NCI-H510A (cell line): Measurements from ENCODE around the gene KDM6B.

Source experiments
- DNase-seq: peaks from one replicate; lab custom pipeline; 2025; lab: John Stamatoyannopoulos, UW

Gene KDM6B

DNA sequence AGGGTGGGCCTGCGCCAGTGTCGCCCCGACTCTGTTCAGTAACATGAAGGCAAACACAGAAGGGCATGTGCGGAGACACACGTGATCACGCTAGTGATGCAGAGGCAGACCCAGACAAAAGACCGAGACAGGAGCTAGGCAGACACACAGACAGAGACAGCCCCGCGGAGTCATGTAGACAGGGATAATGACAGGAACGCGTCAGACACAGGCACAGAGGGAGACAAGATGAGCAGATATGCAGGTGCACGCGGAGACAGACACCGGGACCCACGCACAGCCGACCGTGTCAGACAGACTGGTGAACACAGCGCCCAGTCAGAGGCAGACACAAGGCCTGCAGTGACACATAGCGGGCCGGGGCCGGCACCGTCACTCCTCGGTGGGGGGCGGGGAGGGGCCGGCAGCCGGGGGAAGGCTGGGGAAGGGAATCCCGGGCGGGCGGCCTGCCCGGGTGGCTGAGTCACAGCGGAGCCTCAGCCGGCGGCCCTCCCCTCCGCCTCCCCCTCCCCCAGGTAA, 7.4 kb downstream of the KDM6B start:
- DNase-seq = peak; percentile 65

DNA sequence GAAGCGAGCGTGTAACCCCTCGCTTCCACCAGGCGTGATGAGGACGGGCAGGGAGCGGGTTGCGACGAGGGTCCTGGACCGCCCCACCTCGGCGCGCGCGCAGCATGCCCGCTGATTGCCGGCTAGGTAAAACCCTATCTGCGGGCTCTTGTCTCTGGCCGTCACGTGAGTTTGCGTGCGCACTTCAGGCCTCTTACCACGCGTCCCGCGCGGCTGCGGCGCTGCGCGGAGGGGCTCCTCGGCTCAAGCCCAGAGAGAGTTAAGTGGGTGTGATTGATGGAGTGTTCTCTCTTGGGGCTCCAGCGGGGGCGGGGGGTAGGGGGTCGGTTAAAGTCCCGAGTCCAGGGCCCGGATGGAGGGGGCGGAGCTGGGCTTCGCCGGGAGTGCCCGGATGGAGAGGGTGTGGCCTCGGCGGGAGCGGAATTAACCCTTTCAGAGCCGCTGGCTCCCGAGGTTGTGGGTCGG, 7.9 kb downstream of the KDM6B start:
- peak; percentile 74 for DNase-seq

DNA sequence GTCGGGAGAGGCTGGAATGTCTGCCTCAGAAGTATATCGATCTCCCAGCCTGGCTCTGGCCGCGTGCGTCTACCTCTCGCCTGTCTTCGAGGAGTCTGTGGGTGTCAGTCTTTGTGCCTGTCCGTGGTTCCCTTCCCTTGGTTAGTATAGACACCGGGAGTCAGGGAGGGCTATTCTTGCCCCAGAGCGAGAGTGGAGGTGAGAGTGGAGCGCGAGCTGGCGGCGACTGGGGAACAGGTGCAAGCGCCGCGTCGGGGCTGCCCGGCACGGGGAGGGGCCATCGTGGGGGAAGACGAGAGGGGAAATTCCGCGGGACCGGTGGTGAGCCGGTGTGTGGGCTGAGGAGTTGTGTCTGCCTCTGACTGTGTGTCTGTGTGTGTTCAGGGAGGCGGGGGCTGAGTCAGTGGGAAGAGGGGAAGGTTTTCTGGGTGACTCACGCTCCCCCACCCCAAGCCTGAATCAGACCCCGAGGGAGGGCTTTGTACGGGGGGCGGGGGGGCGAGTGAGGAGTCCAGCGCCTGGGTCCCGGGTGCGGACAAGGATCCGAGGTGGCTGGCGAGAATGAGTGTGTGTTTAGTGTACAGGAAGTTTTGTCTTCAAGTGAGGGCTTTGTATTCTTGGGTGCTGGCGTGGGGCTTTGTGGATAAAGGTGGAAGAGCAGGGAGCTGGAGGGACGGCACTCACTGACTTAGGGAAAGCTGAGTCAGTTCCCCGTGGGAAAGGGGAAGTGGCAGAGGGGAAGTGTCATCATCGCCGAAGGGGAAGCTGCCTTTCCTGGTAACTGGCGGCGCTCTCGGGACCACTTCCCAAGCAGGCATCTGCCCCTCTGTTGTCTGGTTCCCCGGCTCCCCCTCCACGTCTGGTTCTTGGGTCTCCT, 8.6 kb downstream of the KDM6B start:
- peak; percentile 47 for DNase-seq

DNA sequence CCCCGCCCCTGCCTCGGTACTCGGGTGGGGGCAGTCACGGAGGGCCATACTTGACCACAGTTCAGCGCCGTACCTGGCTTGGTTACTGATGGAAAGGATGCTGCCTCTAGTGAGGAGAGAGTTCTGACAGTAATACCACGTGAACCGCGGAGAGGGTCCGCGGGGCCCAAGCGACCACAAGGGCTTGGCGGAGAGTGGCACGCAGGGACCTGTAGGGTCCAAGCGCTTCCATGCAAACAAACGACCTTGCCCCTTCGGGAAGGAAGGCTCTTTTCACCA, 9.2 kb downstream of the KDM6B start:
- DNase-seq = no peak

GRCh38 chr17:7843536-7844291, 9.7 kb downstream of the KDM6B start:
- peak; percentile 88 for DNase-seq

- peak; percentile 87 for DNase-seq
These were observed 10.5 kb downstream of the KDM6B start for GRCh38 chr17:7844292-7845154.

GRCh38 chr17:7845359-7846062, 11.5 kb downstream of the KDM6B start:
- no peak for DNase-seq

DNA sequence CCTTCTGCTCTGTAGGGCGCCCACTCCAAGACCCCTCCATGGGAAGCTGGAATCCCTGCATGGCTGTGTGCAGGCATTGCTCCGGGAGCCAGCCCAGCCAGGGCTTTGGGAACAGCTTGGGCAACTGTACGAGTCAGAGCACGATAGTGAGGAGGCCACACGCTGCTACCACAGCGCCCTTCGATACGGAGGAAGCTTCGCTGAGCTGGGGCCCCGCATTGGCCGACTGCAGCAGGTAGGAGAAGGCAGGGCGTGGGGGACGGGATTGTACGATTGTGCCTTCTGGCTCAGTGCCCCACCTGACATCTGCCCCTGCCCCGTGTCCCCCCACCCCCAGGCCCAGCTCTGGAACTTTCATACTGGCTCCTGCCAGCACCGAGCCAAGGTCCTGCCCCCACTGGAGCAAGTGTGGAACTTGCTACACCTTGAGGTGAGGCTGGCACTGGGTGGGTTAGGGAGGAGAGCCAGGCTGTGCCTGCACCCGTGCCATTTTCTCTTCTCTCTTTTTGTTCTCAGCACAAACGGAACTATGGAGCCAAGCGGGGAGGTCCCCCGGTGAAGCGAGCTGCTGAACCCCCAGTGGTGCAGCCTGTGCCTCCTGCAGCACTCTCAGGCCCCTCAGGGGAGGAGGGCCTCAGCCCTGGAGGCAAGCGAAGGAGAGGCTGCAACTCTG, 12.2 kb downstream of the KDM6B start:
- DNase-seq = no peak

GRCh38 chr17:7846765-7847661, 13.0 kb downstream of the KDM6B start:
- no peak for DNase-seq

DNA sequence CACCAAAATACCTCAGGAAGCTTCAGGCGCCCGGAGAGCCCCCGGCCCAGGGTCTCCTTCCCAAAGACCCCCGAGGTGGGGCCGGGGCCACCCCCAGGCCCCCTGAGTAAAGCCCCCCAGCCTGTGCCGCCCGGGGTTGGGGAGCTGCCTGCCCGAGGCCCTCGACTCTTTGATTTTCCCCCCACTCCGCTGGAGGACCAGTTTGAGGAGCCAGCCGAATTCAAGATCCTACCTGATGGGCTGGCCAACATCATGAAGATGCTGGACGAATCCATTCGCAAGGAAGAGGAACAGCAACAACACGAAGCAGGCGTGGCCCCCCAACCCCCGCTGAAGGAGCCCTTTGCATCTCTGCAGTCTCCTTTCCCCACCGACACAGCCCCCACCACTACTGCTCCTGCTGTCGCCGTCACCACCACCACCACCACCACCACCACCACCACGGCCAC, 14.1 kb downstream of the KDM6B start:
- no peak for DNase-seq

GRCh38 chr17:7848739-7849129, 14.7 kb downstream of the KDM6B start:
- no peak for DNase-seq

- no peak for DNase-seq
These were observed 15.2 kb downstream of the KDM6B start for GRCh38 chr17:7849130-7849750.

DNA sequence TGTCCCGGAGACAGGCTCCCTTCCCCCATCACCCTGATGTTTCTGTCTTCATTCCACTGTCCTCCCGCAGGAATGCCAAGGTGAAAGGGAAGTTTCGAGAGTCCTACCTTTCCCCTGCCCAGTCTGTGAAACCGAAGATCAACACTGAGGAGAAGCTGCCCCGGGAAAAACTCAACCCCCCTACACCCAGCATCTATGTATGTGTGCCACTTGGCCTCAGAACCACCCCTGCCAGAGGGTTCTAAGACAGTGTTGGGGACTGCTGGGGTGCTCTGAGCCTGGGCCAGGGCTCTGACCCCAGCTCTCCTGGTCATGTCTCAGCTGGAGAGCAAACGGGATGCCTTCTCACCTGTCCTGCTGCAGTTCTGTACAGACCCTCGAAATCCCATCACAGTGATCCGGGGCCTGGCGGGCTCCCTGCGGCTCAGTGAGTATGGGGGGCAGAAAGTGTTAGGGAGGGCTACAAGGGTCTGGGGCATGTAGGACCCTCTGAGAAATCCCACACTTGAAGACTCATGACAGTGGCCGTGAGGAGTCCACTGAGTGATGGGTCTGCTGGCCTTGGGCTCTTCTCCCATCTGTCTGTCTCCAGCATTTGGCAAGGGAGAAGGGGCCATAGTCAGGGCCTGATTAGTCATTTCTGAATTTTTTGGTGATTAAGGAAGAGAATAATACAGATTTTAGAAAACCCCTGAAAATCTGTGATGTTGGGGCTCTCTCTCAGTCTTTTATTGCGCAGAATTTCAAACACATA, 15.9 kb downstream of the KDM6B start:
- DNase-seq = no peak

GRCh38 chr17:7850701-7851437, 16.9 kb downstream of the KDM6B start:
- no peak for DNase-seq

DNA sequence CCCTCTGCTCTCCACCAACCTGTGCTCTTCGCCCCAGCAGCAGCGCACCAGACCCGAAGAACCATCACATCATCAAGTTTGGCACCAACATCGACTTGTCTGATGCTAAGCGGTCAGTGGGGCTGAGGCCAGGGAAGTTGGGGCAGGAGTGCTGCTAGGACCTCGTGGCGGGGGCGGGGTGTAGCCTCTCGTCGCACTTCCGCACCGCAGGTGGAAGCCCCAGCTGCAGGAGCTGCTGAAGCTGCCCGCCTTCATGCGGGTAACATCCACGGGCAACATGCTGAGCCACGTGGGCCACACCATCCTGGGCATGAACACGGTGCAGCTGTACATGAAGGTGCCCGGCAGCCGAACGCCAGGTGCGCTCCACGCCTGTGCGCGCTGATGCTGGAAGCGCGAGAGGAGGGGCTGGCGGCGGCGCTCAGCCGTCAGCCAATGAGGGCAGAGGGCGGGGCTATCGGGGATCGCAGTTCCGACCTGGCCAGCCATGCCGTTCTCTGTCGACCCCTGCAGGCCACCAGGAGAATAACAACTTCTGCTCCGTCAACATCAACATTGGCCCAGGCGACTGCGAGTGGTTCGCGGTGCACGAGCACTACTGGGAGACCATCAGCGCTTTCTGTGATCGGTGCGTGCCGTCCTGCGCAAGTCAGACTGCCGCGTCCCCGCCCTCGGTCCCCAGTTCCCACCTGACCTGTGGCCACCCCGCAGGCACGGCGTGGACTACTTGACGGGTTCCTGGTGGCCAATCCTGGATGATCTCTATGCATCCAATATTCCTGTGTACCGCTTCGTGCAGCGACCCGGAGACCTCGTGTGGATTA, 17.6 kb downstream of the KDM6B start:
- no peak for DNase-seq

- no peak for DNase-seq
These were observed 18.2 kb downstream of the KDM6B start for GRCh38 chr17:7852262-7852670.
